ENCODE measurements around the gene FAM153A.
"Not testable (repeated sequence)": the region's sequence is repeated elsewhere in the genome, so short reads cannot be mapped to it uniquely, and the experiment has no call there.

FAM153A gene

GRCh38 chr5:177694518-177694835 lies 88.2 kb downstream of the FAM153A start:
- DNase-seq; H3K36me3 ChIP-seq (ENCODE audit: control insufficient read depth in 1 of 2, insufficient read depth in 2 of 2, low read length in 2 of 2); H3K9me3 ChIP-seq (ENCODE audit: insufficient read depth, low read depth, low read length); H2BK5ac ChIP-seq (ENCODE audit: low read depth, low read length, poor library complexity); H2BK12ac ChIP-seq (ENCODE audit: low read length); H2AFZ ChIP-seq (ENCODE audit: insufficient read depth, low read length, poor library complexity); H3K4me2 ChIP-seq (ENCODE audit: low read length); H4K12ac ChIP-seq (ENCODE audit: low read depth, low read length); H4K91ac ChIP-seq (ENCODE audit: low read depth, low read length); H3K4me3 ChIP-seq (ENCODE audit: low read depth, low read length); H3K79me1 ChIP-seq (ENCODE audit: low read length); H2BK120ac ChIP-seq (ENCODE audit: insufficient read depth, low read length, poor library complexity); H3K23ac ChIP-seq (ENCODE audit: low read length); H3K27ac ChIP-seq (ENCODE audit: low read depth, low read length); H3K27me3 ChIP-seq (ENCODE audit: insufficient read depth, low read length); H3K4me1 ChIP-seq (ENCODE audit: control insufficient read depth in 1 of 2, insufficient read depth in 2 of 2, low read length in 2 of 2); H2AK5ac ChIP-seq (ENCODE audit: low read length); H3K4ac ChIP-seq (ENCODE audit: low read depth, low read length); H4K8ac ChIP-seq (ENCODE audit: low read depth, low read length); H3K18ac ChIP-seq (ENCODE audit: low read length); H3K14ac ChIP-seq (ENCODE audit: low read length); H3K79me2 ChIP-seq (ENCODE audit: control insufficient read depth, insufficient read depth, low read length, poor library complexity); H3K9ac ChIP-seq (ENCODE audit: low read length): not testable (repeated sequence)
- WGBS (ENCODE audit: extremely low coverage, insufficient coverage, insufficient read length) = no CpG with 5 or more reads among the region's 2 CpGs

GRCh38 chr5:177693671-177694517 lies 88.8 kb downstream of the FAM153A start:
- H2AK5ac ChIP-seq (ENCODE audit: low read length); DNase-seq; H3K4ac ChIP-seq (ENCODE audit: low read depth, low read length); H2BK12ac ChIP-seq (ENCODE audit: low read length); H3K4me2 ChIP-seq (ENCODE audit: low read length); H4K12ac ChIP-seq (ENCODE audit: low read depth, low read length); H3K36me3 ChIP-seq (ENCODE audit: control insufficient read depth in 1 of 2, insufficient read depth in 2 of 2, low read length in 2 of 2); H3K9ac ChIP-seq (ENCODE audit: low read length); H3K79me1 ChIP-seq (ENCODE audit: low read length); H2BK5ac ChIP-seq (ENCODE audit: low read depth, low read length, poor library complexity); H3K4me1 ChIP-seq (ENCODE audit: control insufficient read depth in 1 of 2, insufficient read depth in 2 of 2, low read length in 2 of 2); H3K9me3 ChIP-seq (ENCODE audit: insufficient read depth, low read depth, low read length); H3K27me3 ChIP-seq (ENCODE audit: insufficient read depth, low read length); H4K91ac ChIP-seq (ENCODE audit: low read depth, low read length); H3K18ac ChIP-seq (ENCODE audit: low read length); H3K27ac ChIP-seq (ENCODE audit: low read depth, low read length); H2BK120ac ChIP-seq (ENCODE audit: insufficient read depth, low read length, poor library complexity); H3K23ac ChIP-seq (ENCODE audit: low read length); H4K8ac ChIP-seq (ENCODE audit: low read depth, low read length); H3K14ac ChIP-seq (ENCODE audit: low read length); H3K4me3 ChIP-seq (ENCODE audit: low read depth, low read length); H3K79me2 ChIP-seq (ENCODE audit: control insufficient read depth, insufficient read depth, low read length, poor library complexity); H2AFZ ChIP-seq (ENCODE audit: insufficient read depth, low read length, poor library complexity): not testable (repeated sequence)
- WGBS (ENCODE audit: extremely low coverage, insufficient coverage, insufficient read length) = no CpG with 5 or more reads among the region's 8 CpGs

GRCh38 chr5:177692969-177693368 lies 89.7 kb downstream of the FAM153A start:
- not testable (repeated sequence) for H3K79me2 ChIP-seq (ENCODE audit: control insufficient read depth, insufficient read depth, low read length, poor library complexity); H3K4me1 ChIP-seq (ENCODE audit: control insufficient read depth in 1 of 2, insufficient read depth in 2 of 2, low read length in 2 of 2); H3K27me3 ChIP-seq (ENCODE audit: insufficient read depth, low read length); H2AK5ac ChIP-seq (ENCODE audit: low read length); H3K4me2 ChIP-seq (ENCODE audit: low read length); H3K36me3 ChIP-seq (ENCODE audit: control insufficient read depth in 1 of 2, insufficient read depth in 2 of 2, low read length in 2 of 2); DNase-seq; H3K27ac ChIP-seq (ENCODE audit: low read depth, low read length); H2AFZ ChIP-seq (ENCODE audit: insufficient read depth, low read length, poor library complexity); H3K4me3 ChIP-seq (ENCODE audit: low read depth, low read length); H3K79me1 ChIP-seq (ENCODE audit: low read length); H4K8ac ChIP-seq (ENCODE audit: low read depth, low read length); H3K9ac ChIP-seq (ENCODE audit: low read length); H3K23ac ChIP-seq (ENCODE audit: low read length); H2BK120ac ChIP-seq (ENCODE audit: insufficient read depth, low read length, poor library complexity); H3K18ac ChIP-seq (ENCODE audit: low read length); H4K91ac ChIP-seq (ENCODE audit: low read depth, low read length); H3K14ac ChIP-seq (ENCODE audit: low read length); H2BK12ac ChIP-seq (ENCODE audit: low read length); H4K12ac ChIP-seq (ENCODE audit: low read depth, low read length); H3K4ac ChIP-seq (ENCODE audit: low read depth, low read length); H3K9me3 ChIP-seq (ENCODE audit: insufficient read depth, low read depth, low read length); H2BK5ac ChIP-seq (ENCODE audit: low read depth, low read length, poor library complexity)
- WGBS (ENCODE audit: extremely low coverage, insufficient coverage, insufficient read length) = no CpG with 5 or more reads among the region's 7 CpGs

DNA sequence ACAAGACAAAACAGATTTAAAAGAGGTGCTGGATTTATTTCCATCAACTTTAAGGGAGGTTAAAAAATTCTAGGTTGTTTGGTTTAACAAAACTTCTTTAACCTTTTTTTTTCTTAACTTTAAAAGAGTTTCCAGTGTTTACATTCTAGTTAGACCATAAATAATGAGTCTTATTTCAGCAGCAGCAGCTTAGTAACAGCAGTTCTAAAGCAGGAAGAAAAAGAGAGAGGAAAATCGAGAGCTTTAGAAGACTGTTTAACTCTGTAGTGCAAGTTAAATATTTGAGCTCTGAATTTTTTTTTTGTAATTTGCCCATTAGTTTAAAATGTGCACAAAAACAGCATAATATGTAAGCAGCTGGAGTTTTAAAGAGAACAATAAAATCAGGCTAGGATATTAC lies 90.2 kb downstream of the FAM153A start:
- not testable (repeated sequence) for H3K79me2 ChIP-seq (ENCODE audit: control insufficient read depth, insufficient read depth, low read length, poor library complexity); H2BK120ac ChIP-seq (ENCODE audit: insufficient read depth, low read length, poor library complexity); H2AK5ac ChIP-seq (ENCODE audit: low read length); H4K12ac ChIP-seq (ENCODE audit: low read depth, low read length); H3K4me1 ChIP-seq (ENCODE audit: control insufficient read depth in 1 of 2, insufficient read depth in 2 of 2, low read length in 2 of 2); H3K18ac ChIP-seq (ENCODE audit: low read length); H3K4ac ChIP-seq (ENCODE audit: low read depth, low read length); H3K79me1 ChIP-seq (ENCODE audit: low read length); H3K27me3 ChIP-seq (ENCODE audit: insufficient read depth, low read length); H2AFZ ChIP-seq (ENCODE audit: insufficient read depth, low read length, poor library complexity); H3K4me2 ChIP-seq (ENCODE audit: low read length); H3K9ac ChIP-seq (ENCODE audit: low read length); H2BK12ac ChIP-seq (ENCODE audit: low read length); DNase-seq; H3K14ac ChIP-seq (ENCODE audit: low read length); H4K91ac ChIP-seq (ENCODE audit: low read depth, low read length); H3K27ac ChIP-seq (ENCODE audit: low read depth, low read length); H3K36me3 ChIP-seq (ENCODE audit: control insufficient read depth in 1 of 2, insufficient read depth in 2 of 2, low read length in 2 of 2); H2BK5ac ChIP-seq (ENCODE audit: low read depth, low read length, poor library complexity); H3K9me3 ChIP-seq (ENCODE audit: insufficient read depth, low read depth, low read length); H3K4me3 ChIP-seq (ENCODE audit: low read depth, low read length); H4K8ac ChIP-seq (ENCODE audit: low read depth, low read length); H3K23ac ChIP-seq (ENCODE audit: low read length)
- WGBS (ENCODE audit: extremely low coverage, insufficient coverage, insufficient read length) = no CpG with 5 or more reads among the region's 1 CpG

Data from trophoblast cell (in vitro differentiated cells and primary cell).